HTR-8/SVneo (cell line): ENCODE results near the gene CFAP58.

Source experiments
- DNase-seq: peaks from one replicate; pipeline ENCODE4 v3.0.0; 2011; ENCODE audit warnings: low spot score, mixed read lengths; ENCODE audit not compliant: insufficient read length
- FAIRE-seq: peaks from 2 replicates; lab custom pipeline; 2011; peaks lifted over from hg19 to GRCh38; lab: Jason Lieb, UNC

Gene CFAP58

GRCh38 chr10:104353325-104354048, at the start of gene CFAP58:
CFAP58 (plus strand) TSS chr10:104353833; CDS start chr10:104353898, 65 bp downstream.
- DNase-seq (peak; percentile 45), FAIRE-seq (no peak)

DNA sequence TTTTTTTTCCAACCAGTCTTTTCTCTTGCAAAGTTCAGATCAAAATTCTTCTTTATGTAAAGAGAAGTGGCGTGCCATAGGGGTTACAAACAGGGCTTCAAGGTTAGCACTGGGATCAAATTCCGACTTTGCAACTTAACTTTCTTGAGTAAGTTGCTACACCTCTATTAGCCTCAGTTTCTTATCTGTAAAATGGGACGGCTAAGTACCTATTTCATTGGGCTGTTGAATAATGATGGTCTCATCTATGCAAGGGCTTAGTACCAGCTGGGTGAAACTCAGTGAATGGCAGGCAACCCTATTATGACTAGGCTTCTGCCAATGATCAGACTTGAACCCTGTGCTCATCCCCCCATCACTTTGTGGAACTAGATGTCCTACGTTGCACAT, 49.3 kb upstream of the CFAP58 start:
- FAIRE-seq (no peak), DNase-seq (no peak)

DNA sequence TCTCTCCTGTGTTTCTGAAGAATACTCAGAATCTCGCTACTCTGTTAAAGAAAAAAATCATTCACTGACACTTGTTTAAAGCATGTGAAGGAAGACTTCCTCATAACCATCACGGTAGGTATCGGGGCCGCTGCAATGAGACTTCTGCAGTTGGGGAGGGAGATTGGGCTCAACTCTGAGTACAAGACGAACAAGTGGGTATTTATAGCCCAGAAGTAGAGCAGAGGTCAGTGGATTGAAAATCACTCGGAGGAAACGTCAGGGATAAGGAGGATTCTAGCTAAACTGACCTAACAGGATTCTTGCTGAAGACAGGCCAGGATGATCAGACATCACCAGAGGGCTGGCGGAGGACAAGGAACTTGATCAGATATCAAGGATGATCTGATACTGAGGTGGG, 48.7 kb upstream of the CFAP58 start:
- DNase-seq (no peak), FAIRE-seq (no peak)

- FAIRE-seq (no peak), DNase-seq (no peak)
Measured at GRCh38 chr10:104306897-104307296, 46.7 kb upstream of the CFAP58 start.

DNA sequence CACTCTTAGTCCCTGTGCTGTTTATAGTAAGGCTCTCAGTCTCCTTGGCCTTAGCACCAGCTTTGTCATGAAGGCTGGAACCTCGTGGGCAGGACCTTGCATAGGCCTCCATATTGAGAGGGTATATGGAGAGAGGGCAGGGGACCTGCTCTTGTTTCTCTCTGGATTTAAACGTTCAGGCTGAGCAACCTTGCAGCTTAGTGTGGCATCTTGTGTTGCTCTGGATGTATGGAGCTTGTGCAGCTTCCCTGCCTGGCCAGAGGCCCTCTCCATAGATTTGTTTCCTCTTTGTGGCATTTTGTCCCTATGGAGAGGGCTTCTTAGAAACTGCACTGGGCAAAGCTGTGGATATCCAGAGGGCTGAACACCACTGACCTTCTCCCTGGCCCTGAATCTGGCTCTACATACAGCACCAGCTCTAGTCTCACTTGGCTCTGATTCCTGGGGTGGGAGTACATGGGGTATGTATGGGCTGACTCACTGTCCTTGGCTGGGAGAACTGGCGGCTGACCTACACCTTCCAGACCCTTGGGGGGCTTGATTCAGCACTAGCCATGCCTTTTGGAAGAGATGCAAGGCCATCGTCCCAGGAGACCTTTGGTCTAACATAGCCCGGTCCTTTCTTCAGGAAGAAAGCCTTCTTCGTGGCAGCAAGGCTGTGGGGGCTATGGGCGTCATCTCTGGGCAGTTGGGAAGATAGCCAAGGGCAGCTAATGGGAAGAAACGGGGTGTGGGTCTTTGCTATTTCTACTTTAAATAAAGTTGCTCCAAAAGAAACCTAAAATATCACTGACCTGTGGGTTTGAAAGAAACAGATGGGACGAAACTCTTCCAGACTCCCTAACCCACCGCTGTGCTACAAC, 45.8 kb upstream of the CFAP58 start:
- FAIRE-seq (no peak), DNase-seq (no peak)

- no peak for DNase-seq
- FAIRE-seq = no peak
Measured at GRCh38 chr10:104308439-104308903, 45.2 kb upstream of the CFAP58 start.

GRCh38 chr10:104309980-104310978, 43.4 kb upstream of the CFAP58 start:
- DNase-seq (no peak), FAIRE-seq (no peak)

- FAIRE-seq = no peak
- DNase-seq = no peak
Measured at GRCh38 chr10:104311184-104311720, 42.4 kb upstream of the CFAP58 start.

DNA sequence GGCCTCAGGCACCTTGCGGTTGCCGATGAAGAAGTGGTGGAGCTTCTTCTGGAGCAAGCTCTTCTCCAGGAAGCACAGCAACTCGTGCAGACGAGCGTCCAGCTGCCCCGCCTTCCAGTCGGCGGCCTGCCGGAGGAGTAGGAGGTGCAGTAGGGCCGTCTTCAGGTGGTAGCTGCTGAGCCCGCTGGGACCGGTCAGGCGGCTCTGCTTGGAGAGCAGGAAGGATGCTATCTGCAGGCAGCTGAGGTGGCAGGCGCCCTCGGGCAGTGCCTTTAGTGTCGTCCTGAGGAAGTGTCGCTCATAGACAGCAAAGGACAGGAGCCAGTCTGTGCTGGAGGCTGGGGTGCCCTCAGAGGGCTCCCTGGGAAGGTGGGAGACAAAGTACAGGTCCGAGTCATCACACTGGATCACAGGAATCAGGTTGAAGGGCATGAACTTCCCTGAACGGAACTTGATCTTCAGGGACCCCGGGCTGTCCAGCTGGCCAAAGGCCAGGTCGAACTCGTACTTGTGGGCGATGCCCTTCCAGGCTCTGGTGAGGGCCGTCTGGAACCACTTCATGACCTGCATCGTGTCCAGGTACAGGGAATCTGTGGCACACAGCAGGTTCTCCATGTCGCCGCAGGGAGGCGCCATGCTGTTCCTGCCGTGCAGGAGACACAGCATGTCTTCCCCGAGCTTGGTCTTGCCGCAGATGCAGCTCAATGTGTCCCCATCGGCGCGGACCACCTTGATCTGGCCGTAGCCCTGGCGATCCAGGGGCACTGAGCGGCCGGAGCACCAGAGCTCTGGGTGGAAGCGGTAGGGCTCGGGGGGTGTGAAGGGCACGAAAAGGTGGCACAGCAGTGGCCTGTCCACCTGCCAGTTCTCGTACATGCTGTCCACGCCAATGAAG, 38.8 kb upstream of the CFAP58 start:
- no peak for DNase-seq
- FAIRE-seq = no peak

DNA sequence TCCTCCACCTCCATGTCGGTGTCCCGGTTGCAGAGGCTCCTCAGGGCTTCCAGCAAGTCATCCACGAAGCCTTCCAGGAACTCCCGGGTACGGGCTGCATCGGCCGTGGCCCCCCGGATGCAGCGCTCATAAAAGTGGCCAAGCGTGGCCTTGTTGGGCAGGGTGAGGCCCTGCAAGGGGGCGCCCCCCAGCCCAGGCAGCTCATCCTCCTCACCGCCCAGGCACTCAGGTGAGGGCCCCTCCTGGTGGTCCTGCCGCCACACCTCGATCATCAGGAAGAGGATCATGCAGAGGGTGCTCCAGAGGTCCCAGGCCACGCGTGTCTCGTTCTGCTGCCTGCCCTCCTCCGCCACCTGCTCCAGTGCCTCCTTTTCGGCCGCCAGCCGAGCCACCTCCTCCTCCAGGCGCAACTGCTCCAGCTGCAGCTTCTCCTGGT, 38.1 kb upstream of the CFAP58 start:
- FAIRE-seq (no peak), DNase-seq (no peak)

DNA sequence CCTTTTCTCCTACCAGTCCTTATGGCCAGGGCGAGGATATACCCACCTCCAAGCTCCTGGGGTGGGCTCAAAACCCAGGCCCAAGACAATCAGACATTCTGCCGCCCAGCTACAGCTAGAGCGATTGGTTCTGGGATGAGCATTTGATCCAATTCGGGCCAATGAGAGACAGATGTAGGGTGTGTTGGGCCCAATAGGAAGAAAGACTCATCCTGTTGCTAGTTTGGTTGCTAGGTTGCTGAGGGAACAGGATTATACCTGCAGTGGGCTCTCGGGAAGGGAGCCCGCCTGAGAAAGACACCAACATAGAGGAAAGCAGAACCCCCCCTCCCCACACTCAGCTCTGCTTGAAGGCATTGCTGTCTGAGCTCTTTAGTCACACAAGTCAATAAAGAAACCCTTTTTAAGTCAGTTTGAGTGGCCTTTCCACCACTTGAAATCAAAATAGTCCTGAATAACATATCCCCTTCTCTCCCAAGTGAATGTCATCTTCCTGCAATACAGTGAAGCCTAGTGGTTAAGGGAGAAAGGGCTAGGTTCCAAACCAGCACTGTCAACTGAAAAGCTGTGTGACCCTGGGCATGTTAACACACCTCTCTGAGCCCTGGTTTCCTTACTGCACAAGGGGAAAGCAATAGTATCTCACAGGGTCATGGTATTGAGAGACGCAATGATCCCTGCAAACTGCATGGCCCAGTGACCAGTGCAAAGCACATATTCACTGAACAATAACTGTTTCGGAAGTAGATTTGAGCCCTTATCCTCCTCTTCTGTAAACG, 37.1 kb upstream of the CFAP58 start:
- FAIRE-seq (no peak), DNase-seq (no peak)

DNA sequence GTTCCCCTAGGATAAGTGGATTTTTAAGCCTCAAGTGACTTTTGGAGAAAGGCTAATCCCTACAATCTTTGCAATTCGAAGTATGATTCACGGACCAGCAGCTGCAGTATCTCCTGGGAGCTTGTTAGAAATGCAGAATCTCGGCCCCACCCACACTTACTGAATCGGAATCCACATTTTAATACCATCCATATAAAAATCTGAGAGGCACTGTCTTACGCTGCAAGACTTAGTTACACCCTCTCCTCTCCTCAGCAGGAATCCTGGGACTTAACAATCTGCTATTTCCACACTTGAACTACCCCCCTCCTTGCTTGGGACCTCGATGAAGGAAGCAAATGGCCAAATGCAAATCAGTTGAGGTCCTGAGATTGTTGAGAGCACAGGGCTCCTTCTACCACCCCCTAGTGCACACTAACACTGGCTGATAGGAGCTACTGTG, 36.3 kb upstream of the CFAP58 start:
- FAIRE-seq (no peak), DNase-seq (no peak)

DNA sequence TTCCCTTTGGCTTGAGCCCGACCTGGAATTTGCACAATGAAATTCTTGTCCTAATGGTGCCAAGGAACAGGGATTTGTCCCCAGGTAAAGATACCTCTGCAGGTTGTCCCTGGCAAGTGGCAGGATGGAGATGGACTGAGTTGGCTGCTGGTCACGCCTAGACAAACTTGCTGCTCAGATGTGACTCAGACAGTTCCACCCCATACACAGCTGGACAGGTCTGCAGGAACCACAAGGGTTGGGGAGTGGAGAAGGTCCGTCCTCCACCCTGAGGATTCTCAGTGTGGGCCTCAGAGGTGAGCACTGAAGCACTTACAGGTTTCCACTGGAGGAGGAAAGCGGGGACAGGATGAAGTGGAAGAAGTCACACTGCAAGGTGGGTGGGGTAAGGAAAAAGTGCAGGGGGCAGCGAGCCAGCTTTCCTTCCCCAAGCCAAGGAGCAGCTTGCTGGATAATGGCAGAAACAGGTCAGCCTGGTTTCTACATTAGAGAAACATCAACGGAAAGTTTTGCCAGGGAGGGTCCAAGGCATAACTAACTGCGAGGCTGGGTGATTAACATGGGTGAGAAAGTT, 35.8 kb upstream of the CFAP58 start:
- FAIRE-seq (no peak), DNase-seq (no peak)

DNA sequence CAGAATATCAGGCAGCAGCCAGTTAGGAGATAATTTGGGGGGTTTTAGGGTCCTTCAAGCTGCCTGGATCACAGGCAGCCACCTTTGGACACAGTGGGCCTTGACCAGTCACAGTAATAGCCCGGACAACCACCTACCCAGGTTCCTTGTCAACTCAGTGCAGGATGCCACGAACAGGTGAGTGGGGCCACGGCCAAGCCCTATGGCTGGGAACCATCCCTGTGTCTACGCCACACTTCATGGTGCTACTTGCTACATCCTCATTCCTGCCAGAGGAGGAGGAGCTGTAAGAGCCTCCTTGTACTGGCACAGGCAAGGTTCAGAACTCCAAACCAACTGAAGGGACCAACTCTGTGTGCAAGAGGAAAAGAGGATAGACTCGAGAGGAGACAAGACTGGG, 35.3 kb upstream of the CFAP58 start:
- no peak for FAIRE-seq

DNA sequence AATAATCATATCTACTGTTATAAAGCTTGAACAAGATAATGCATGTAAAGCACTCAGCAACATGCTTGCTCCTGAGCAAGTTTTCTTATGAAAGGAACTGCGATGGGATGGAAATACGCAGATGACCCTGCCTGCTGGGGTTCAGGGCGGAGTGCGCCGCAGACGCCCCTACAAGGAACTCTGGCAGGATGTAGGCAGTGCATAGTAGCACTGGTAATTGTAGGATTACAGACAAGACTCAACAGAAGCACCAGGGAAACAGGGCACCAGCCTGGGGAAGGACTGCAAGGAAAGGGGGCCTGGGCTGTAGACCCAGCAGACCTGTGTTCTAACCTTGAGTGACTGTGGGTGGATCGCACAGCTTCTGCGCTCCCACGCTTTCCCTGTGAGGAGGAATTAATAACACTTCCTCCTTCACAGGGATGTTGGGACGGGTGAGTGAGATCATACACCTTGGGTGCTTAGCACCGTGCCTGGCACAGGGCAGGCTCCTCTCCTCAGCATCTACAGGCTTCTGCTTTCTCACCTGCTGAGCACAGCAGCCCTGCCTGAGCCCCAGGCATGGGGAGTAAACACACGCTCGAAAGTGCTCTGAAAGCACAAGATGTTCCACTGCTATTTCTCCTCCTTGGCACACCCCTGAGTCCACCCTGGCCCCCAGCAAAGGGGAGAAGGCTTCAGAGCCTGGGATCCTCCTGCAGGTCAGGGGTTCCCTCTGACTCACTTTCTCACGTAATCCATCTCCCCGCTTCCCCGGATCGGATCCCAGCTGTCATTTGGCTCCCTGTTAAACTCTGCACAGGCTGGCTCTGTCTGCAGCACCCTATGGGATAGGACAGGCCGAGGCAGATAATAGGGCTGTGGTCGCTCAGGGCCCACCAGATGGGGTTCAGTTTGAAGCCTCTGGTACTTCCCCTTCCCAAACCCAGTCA, 34.6 kb upstream of the CFAP58 start:
- DNase-seq (no peak), FAIRE-seq (no peak)

More for the DNA sequence above, 35.3 kb upstream of the CFAP58 start:
- DNase-seq = no peak

DNA sequence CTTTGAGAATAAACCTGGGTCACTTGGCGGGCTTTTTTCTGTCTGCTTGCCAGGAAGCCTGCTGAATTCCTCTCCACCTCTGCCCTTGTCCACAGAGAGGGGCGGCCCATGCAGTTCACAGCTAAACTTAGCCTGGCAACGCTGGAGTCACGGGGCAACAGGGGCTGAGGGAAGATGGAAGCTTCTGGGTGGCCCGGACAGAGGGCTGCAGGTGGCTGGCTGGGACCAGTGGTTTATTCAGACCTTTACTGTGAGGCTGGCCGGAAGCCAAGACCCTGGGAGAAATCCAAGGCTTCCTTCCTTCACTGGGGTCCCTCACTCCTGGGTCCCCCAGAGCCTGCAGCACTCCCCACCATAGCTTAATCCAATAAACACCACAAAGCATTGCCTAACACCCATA, 32.4 kb upstream of the CFAP58 start:
- DNase-seq (no peak), FAIRE-seq (no peak)
